ENCODE data around the gene PCDHGB1.
"Not testable (repeated sequence)": the region's sequence is repeated elsewhere in the genome, so short reads cannot be mapped to it uniquely, and the experiment has no call there.

The PCDHGB1 gene

DNA sequence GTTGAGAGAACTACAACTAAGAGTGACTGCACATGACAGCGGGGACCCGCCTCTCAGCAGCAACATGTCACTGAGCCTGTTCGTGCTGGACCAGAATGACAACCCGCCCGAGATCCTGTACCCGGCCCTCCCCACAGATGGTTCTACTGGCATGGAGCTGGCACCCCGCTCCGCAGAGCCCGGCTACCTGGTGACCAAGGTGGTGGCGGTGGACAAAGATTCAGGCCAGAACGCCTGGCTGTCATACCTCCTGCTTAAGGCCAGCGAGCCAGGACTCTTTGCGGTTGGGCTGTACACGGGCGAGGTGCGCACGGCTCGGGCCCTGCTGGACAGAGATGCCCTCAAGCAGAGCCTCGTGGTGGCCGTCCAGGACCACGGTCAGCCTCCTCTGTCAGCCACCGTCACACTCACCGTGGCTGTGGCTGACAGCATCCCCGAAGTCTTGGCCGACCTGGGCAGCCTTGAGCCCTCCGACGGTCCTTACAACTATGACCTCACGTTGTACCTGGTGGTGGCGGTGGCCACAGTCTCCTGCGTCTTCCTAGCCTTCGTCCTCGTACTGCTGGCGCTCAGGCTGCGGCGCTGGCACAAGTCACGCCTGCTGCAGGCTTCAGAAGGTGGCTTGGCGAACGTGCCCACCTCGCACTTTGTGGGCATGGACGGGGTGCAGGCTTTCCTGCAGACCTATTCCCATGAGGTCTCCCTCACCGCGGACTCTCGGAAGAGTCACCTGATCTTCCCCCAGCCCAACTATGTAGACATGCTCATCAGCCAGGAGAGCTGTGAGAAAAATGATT is 34.8 kb downstream of the PCDHGB1 start:
- no peak for DNase-seq

GRCh38 chr5:141387557-141388311 is 37.8 kb downstream of the PCDHGB1 start, which contains the start of gene PCDHGB4:
PCDHGB4 (plus strand) TSS chr5:141387698; CDS start chr5:141387885, 187 bp downstream.
- not testable (repeated sequence) for DNase-seq

GRCh38 chr5:141388661-141389060 is 38.8 kb downstream of the PCDHGB1 start:
- DNase-seq, result no peak

DNA sequence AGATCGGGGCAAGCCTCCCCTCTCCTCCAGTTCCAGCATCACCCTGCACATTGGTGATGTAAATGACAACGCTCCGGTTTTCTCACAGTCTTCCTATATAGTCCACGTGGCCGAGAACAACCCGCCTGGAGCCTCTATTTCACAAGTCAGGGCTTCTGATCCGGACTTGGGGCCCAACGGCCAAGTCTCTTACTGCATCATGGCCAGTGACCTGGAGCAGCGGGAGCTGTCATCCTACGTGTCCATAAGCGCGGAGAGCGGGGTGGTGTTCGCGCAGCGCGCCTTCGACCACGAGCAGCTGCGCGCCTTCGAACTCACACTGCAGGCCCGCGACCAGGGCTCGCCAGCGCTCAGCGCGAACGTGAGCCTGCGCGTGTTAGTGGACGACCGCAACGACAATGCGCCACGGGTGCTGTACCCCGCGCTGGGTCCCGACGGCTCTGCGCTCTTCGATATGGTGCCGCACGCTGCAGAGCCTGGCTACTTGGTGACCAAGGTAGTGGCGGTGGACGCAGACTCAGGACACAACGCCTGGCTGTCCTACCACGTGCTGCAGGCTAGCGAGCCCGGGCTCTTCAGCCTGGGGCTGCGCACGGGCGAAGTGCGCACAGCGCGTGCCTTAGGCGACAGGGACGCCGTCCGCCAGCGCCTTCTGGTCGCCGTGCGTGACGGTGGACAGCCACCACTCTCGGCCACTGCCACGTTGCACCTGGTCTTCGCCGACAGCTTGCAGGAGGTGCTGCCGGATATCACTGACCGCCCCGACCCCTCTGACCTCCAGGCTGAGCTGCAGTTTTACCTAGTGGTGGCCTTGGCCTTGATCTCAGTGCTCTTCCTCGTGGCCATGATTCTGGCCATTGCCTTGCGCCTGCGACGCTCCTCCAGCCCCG is 39.5 kb downstream of the PCDHGB1 start:
- no peak for DNase-seq

DNA sequence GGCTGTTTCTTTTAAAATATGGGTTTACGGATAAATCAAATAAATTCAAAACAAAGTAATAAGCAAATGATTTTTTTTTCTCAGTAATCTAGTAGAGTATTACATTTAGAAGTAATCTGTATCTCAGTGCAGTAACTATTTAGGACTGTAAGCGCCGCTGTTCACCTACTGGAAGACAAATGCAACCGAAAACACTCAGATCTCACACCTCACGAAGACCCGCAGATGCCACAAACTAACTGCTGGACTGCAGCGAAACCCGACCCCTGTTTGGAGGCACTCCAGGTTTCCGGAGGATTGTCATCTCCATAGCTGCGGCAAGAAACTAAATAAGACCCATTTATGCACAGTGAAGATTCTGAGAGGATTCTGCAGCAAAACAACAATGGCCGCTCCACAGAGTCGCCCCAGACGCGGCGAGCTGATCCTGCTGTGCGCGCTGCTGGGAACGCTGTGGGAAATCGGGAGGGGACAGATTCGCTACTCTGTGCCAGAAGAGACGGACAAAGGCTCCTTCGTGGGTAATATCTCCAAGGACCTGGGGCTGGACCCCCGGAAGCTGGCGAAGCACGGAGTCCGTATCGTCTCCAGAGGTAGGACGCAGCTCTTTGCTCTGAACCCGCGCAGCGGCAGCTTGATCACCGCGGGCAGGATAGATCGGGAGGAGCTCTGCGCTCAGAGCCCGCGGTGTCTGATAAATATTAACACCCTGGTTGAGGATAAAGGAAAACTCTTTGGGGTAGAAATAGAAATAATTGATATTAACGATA is 42.7 kb downstream of the PCDHGB1 start, which contains the start of gene PCDHGA8:
Gene PCDHGA8 (plus strand): TSS at position 205 of the 770 bp plus-strand sequence. CDS start 181 bp downstream, at position 386.
- DNase-seq, result no peak

DNA sequence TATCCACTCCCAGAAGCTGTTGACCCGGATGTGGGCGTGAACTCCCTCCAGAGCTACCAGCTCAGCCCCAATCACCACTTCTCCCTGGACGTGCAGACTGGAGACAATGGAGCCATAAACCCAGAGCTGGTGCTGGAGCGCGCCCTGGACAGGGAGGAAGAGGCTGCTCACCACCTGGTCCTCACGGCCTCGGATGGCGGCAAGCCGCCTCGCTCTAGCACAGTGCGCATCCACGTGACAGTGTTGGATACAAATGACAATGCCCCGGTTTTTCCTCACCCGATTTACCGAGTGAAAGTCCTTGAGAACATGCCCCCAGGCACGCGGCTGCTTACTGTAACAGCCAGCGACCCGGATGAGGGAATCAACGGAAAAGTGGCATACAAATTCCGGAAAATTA is 43.4 kb downstream of the PCDHGB1 start:
- no peak for DNase-seq

DNA sequence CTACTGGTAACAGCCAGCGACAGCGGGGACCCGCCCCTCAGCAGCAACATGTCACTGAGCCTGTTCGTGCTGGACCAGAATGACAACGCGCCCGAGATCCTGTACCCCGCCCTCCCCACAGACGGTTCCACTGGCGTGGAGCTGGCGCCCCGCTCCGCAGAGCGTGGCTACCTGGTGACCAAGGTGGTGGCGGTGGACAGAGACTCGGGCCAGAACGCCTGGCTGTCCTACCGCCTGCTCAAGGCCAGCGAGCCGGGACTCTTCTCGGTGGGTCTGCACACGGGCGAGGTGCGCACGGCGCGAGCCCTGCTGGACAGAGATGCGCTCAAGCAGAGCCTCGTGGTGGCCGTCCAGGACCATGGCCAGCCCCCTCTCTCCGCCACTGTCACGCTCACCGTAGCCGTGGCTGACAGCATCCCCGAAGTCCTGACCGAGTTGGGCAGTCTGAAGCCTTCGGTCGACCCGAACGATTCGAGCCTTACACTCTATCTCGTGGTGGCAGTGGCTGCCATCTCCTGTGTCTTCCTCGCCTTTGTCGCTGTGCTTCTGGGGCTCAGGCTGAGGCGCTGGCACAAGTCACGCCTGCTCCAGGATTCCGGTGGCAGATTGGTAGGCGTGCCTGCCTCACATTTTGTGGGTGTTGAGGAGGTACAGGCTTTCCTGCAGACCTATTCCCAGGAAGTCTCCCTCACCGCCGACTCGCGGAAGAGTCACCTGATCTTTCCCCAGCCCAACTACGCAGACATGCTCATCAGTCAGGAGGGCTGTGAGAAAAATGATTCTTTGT is 44.7 kb downstream of the PCDHGB1 start:
- not testable (repeated sequence) for DNase-seq

- not testable (repeated sequence) for DNase-seq
Measured at GRCh38 chr5:141397756-141398551, 48.1 kb downstream of the PCDHGB1 start, which contains the start of gene PCDHGB5. PCDHGB5 (plus strand) TSS chr5:141397947; CDS start chr5:141398128, 181 bp downstream.

DNA sequence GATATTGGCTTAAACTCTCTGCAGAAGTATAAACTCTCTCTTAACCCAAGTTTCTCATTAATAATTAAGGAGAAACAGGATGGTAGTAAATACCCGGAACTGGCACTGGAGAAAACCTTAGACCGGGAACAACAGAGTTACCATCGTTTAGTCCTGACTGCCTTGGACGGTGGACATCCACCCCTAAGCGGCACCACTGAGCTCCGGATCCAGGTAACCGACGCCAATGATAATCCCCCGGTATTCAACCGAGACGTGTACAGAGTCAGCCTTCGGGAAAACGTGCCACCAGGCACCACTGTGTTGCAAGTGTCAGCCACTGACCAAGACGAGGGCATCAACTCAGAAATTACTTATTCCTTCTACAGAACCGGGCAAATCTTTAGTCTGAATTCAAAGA is 48.7 kb downstream of the PCDHGB1 start:
- DNase-seq, result no peak

GRCh38 chr5:141399555-141400258 is 49.8 kb downstream of the PCDHGB1 start:
- DNase-seq, result no peak
